ENCODE results near the gene NFKB2.

Gene NFKB2

GRCh38 chr10:102450374-102451104, 55.0 kb downstream of the NFKB2 start:
- DNase-seq (ENCODE audit: low read depth, low spot score), result peak; percentile 92

GRCh38 chr10:102451105-102451969, 55.8 kb downstream of the NFKB2 start, which contains the start of gene C10orf95:
Gene C10orf95, minus strand, starts transcription at chr10:102451543. Its CDS starts 450 bp downstream, at chr10:102451093.
- no peak for DNase-seq (ENCODE audit: low read depth, low spot score)

Measured in astrocyte of the hippocampus (primary cell).